Endodermal cell (in vitro differentiated cells): ENCODE data around the gene SHC1. TPM values are rescaled to one million over a fixed set of nuclear protein-coding genes. Genes with fewer than 3 reads are reported as not detected.

Source experiments
- DNase-seq: peaks from one replicate; pipeline ENCODE4 v3.0.0-alpha.2; 2017
- H3K27ac ChIP-seq: 2 replicates; pipeline ENCODE4 v1.5.1; 2013; ENCODE audit warnings: mild to moderate bottlenecking, low read depth, low read length, moderate library complexity
- H3K27me3 ChIP-seq: 2 replicates; pipeline ENCODE4 v1.6.1; 2013; ENCODE audit warnings: mild to moderate bottlenecking, low read length, moderate library complexity; ENCODE audit not compliant: insufficient read depth, control insufficient read depth, poor library complexity, severe bottlenecking
- H3K36me3 ChIP-seq: 2 replicates; pipeline ENCODE4 v1.7.0; 2013; ENCODE audit warnings: mild to moderate bottlenecking, low read length, moderate library complexity; ENCODE audit not compliant: control insufficient read depth, insufficient read depth
- H3K4me1 ChIP-seq: one replicate; pipeline ENCODE4 v1.7.0; 2013; ENCODE audit warnings: low read length; ENCODE audit not compliant: control insufficient read depth, insufficient read depth
- H3K4me3 ChIP-seq: 2 replicates; pipeline ENCODE4 v1.5.1; 2013; ENCODE audit warnings: mild to moderate bottlenecking, low read length, moderate library complexity
- H3K9ac ChIP-seq: 2 replicates; pipeline ENCODE4 v1.6.1; 2013; ENCODE audit warnings: mild to moderate bottlenecking, low read length, moderate library complexity; ENCODE audit not compliant: poor library complexity, severe bottlenecking; ENCODE audit errors: extremely low read depth
- H3K9me3 ChIP-seq: 2 replicates; pipeline ENCODE4 v1.6.1; 2013; ENCODE audit warnings: mild to moderate bottlenecking, low read length, moderate library complexity; ENCODE audit not compliant: control insufficient read depth
- H3K27ac Mint-ChIP-seq: 2 replicates; pipeline ENCODE4 v1.8.0; 2020; ENCODE audit warnings: mixed read lengths
- H3K27me3 Mint-ChIP-seq: 2 replicates; pipeline ENCODE4 v1.8.0; 2021; ENCODE audit warnings: mild to moderate bottlenecking, mixed read lengths; ENCODE audit not compliant: insufficient read depth
- H3K36me3 Mint-ChIP-seq: 2 replicates; pipeline ENCODE4 v1.8.0; 2020; ENCODE audit warnings: low read depth, mixed read lengths
- H3K4me1 Mint-ChIP-seq: 2 replicates; pipeline ENCODE4 v1.8.0; 2020; ENCODE audit warnings: mixed read lengths
- H3K4me3 Mint-ChIP-seq: 2 replicates; pipeline ENCODE4 v1.8.0; 2020; ENCODE audit warnings: mild to moderate bottlenecking, moderate library complexity, mixed read lengths
- H3K9me3 Mint-ChIP-seq: 2 replicates; pipeline ENCODE4 v1.8.0; 2020; ENCODE audit warnings: mild to moderate bottlenecking, mixed read lengths
- CTCF ChIP-seq: fragments of 200-600 bp; sonication (generic); conservative IDR thresholded peaks from 2 replicates; pipeline ENCODE4 v1.5.0; 2021; ENCODE audit warnings: antibody characterized with exemption, mild to moderate bottlenecking
- WGBS, 2 experiments: methylation state at CpG; one replicate each; pipeline versions ENCODE4 v1.1.5 to v1.1.7; 2013; ENCODE audit warnings: missing lambda C conversion rate in 2 of 2, mixed read lengths in 1 of 2; ENCODE audit not compliant: insufficient coverage in 1 of 2, insufficient read length in 1 of 2; 5-methylcytosine and 5-hydroxymethylcytosine counted together
- total RNA-seq, 2 donors: library from RNA; stranded (reverse); fragmentation: NEBNext Ultra II Directional in 1 of 2; extraction: Animal tissue kit (Norgen Biotek cat#: 25700) in 1 of 2; gene quantifications; 2 replicates in 1 of 2; 3 replicates in 1 of 2; pipeline ENCODE4 v1.2.1, GENCODE V29; 2021

Gene SHC1
- total RNA-seq, 2 donors from 2014 or later: 157 to 231 TPM

GRCh38 chr1:154963643-154964042 is 6.9 kb downstream of the SHC1 start:
- H3K27me3 Mint-ChIP-seq: no peaks in the 10 kb centered on the region
- TF ChIP-seq CTCF: no peak
- H3K4me3 ChIP-seq: no peak overlapping the region
- H3K9me3 Mint-ChIP-seq: no peaks in the 10 kb centered on the region
- no peak overlapping the region for H3K9ac ChIP-seq
- H3K27ac ChIP-seq: no peak overlapping the region
- H3K4me1 Mint-ChIP-seq: peaks cover 22% of the 10 kb centered on the region
- H3K36me3 Mint-ChIP-seq: peaks cover 56% of the 10 kb centered on the region
- H3K36me3 ChIP-seq: peaks cover 73% of the 10 kb centered on the region
- no peaks in the 10 kb centered on the region for H3K4me1 ChIP-seq
- no peak for DNase-seq
- no peak overlapping the region for H3K4me3 Mint-ChIP-seq
- H3K9me3 ChIP-seq: no peaks in the 10 kb centered on the region
- peak overlapping the region; percentile 3 for H3K27ac Mint-ChIP-seq
- WGBS, 2 experiments: 94 to 99% methylated on average over 7 to 8 of the region's 8 CpGs
- H3K27me3 ChIP-seq: no peaks in the 10 kb centered on the region

DNA sequence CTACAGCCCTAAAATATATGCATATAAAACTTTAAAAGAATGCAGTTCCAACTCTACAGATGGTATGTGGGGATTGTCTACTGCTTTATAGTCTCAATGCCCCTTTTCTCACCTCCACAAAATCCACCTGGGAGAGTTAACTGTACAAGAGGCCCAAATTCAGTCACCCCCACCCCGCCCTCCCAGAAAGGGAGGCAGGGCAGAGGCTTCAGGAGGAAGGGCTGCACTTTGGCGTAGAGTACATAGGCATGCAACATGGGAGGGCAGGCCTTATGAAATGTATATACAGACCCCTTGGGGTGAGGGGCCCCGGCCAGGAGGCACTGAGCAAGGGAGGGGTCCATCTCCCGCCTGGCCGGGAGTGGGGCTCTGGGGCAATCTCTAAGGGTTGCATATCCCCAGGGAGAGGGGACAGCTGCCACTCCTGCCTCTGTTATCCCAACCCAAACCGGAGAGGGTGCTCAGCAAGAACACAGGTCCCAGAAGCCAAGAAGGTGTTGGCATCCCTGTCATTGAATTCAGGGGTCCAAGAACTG is 7.7 kb downstream of the SHC1 start:
- H3K9me3 ChIP-seq: no peaks in the 10 kb centered on the region
- peaks cover 54% of the 10 kb centered on the region for H3K36me3 Mint-ChIP-seq
- no peaks in the 10 kb centered on the region for H3K4me1 ChIP-seq
- TF ChIP-seq CTCF: no peak
- peak overlapping the region; percentile 77 for H3K4me3 Mint-ChIP-seq
- no peaks in the 10 kb centered on the region for H3K9me3 Mint-ChIP-seq
- peaks cover 16% of the 10 kb centered on the region for H3K4me1 Mint-ChIP-seq
- DNase-seq: no peak
- no peak overlapping the region for H3K27ac ChIP-seq
- no peak overlapping the region for H3K9ac ChIP-seq
- H3K4me3 ChIP-seq: peak overlapping the region; percentile 98
- H3K27ac Mint-ChIP-seq: peak overlapping the region; percentile 82
- peaks cover 72% of the 10 kb centered on the region for H3K36me3 ChIP-seq
- no peaks in the 10 kb centered on the region for H3K27me3 ChIP-seq
- WGBS, 2 experiments: 65 to 89% methylated on average over 2 to 6 of the region's 6 CpGs
- no peaks in the 10 kb centered on the region for H3K27me3 Mint-ChIP-seq

DNA sequence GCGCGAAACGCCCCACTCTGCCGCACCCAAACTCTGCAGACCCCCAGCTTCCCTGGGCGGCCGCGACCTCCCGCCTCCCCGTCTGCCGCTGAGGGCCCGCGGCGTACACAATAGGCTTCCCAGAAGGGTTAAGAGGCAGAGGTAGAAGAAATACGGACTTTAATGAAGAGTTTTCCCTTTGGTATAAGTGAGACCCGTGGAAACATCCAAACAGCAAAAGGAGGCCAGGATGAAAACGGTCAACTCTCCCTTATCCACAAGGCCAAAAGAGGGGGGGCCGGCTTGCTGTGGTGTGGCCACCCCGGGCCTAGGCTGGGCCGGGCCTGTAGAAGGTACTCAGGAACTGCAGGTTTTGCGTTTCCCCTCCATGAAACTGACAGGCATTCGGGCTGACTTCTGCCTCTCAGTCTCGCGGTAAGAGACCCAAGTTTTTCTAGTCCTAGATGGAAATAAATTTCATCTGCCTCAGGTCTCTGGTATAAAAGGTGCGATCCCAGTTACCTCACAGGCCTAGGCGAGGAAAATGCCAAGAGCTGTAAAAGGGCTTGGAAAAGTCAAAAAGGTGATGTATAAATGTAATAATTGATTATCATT is 8.3 kb downstream of the SHC1 start:
- H3K4me1 ChIP-seq: no peaks in the 10 kb centered on the region
- Mint-ChIP-seq H3K4me1 (peaks cover 22% of the 10 kb centered on the region), H3K4me3 (peak overlapping the region; percentile 77), H3K27me3 (no peaks in the 10 kb centered on the region), H3K27ac (peak overlapping the region; percentile 82), H3K36me3 (peaks cover 49% of the 10 kb centered on the region), H3K9me3 (no peaks in the 10 kb centered on the region)
- peaks cover 66% of the 10 kb centered on the region for H3K36me3 ChIP-seq
- peak overlapping the region; percentile 98 for H3K4me3 ChIP-seq
- TF ChIP-seq CTCF: no peak
- WGBS, 2 experiments: 19 to 36% methylated on average over 10 to 25 of the region's 25 CpGs
- H3K9me3 ChIP-seq: no peaks in the 10 kb centered on the region
- H3K27me3 ChIP-seq: no peaks in the 10 kb centered on the region
- H3K27ac ChIP-seq: peak overlapping the region; percentile 93
- H3K9ac ChIP-seq: peak overlapping the region; percentile 68
- DNase-seq: peak; percentile 81
